SU-DHL-6 (cell line): ENCODE data around the gene MPIG6B.

Source experiments
- EZH2phosphoT487 ChIP-seq: fragments of 200-600 bp; sonication (generic), shearing (Covaris generic); conservative IDR thresholded peaks from 2 replicates; pipeline ENCODE4 v1.6.1; 2018; ENCODE audit warnings: mild to moderate bottlenecking, antibody characterized with exemption, low read length, moderate library complexity, mixed read lengths
- TF ChIP-seq, protein P1 (sequence below): fragments of 200-600 bp; sonication (generic); IDR thresholded peaks from one replicate; pipeline ENCODE4 v1.5.1; 2017; ENCODE audit warnings: antibody characterized with exemption, mild to moderate bottlenecking, low read length, moderate library complexity; ENCODE audit not compliant: insufficient read depth, poor library complexity, severe bottlenecking

DNA sequence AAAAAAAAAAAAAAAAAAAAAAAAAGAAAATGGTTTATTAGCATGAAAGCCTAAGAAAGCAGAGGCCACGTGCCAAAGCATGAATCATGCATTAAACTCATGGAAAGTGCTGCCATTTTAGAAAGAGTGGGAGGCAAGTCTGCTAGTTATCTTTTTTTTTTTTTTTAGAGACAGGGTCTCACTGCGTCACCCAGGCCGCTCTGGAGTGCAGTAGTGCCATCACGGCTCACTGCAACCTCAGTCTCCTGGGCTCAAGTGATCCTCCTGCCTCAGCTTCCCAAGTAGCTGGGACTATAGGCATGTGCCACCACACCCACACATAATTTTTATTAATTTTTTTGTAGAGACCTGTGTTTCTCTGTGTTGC lies 48.8 kb downstream of the MPIG6B start:
- TF ChIP-seq, protein P1, sequence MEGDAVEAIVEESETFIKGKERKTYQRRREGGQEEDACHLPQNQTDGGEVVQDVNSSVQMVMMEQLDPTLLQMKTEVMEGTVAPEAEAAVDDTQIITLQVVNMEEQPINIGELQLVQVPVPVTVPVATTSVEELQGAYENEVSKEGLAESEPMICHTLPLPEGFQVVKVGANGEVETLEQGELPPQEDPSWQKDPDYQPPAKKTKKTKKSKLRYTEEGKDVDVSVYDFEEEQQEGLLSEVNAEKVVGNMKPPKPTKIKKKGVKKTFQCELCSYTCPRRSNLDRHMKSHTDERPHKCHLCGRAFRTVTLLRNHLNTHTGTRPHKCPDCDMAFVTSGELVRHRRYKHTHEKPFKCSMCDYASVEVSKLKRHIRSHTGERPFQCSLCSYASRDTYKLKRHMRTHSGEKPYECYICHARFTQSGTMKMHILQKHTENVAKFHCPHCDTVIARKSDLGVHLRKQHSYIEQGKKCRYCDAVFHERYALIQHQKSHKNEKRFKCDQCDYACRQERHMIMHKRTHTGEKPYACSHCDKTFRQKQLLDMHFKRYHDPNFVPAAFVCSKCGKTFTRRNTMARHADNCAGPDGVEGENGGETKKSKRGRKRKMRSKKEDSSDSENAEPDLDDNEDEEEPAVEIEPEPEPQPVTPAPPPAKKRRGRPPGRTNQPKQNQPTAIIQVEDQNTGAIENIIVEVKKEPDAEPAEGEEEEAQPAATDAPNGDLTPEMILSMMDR, result no peak
- TF ChIP-seq EZH2phosphoT487, result no peak
